Measurements from ENCODE around the gene FUOM. TPM values are rescaled to one million over a fixed set of nuclear protein-coding genes. Genes with fewer than 3 reads are reported as not detected.

The FUOM gene
- total and polyA plus RNA-seq, 7 experiments from 2014 or later = 11.2 to 24.6 (median 20.5) TPM

GRCh38 chr10:133394801-133395221 is 37.0 kb upstream of the FUOM start:
- Histone ChIP-seq H3K27me3 (ENCODE audit: control insufficient read depth in 2 of 2, insufficient read depth in 2 of 2, low read length in 2 of 2) (no peaks in the 10 kb centered on the region), H3K9me3 (ENCODE audit: control insufficient read depth in 2 of 3, low read length in 3 of 3) (no peaks in the 10 kb centered on the region), H3K27ac (ENCODE audit: low read depth, low read length) (peak overlapping the region; percentile 81), H3K36me3 (ENCODE audit: control insufficient read depth in 2 of 3, insufficient read depth in 3 of 3, low read length in 3 of 3) (peaks cover 0 to 38% (median 0%) of the 10 kb centered on the region in 3 experiments), H3K4me1 (ENCODE audit: control insufficient read depth in 2 of 2, insufficient read depth in 2 of 2, low read length in 2 of 2) (peaks cover 26 to 28% of the 10 kb centered on the region in 2 donors), H3K4me3 (ENCODE audit: low read length) (peak overlapping the region; percentile 72)
- H3K27me3 Mint-ChIP-seq = peaks cover 0 to 2% (median 0%) of the 10 kb centered on the region in 5 donors
- ChIA-PET POLR2A (interaction anchor here (0.5 to 1.4 kb wide), 2 partner anchors 9 to 17 kb away, joined by 3 read pairs; no protein-coding TSS in a partner anchor), CTCF (no interaction called here)
- peak overlapping the region; percentile 89 to 98 (median 92) for H3K4me3 Mint-ChIP-seq
- ATAC-seq = no peak
- H3K36me3 Mint-ChIP-seq = peaks cover 0 to 14% (median 4%) of the 10 kb centered on the region in 5 donors
- DNase-seq = no peak
- intact Hi-C loops (cut with micrococcal nuclease) = loop anchor here (1.0 to 5.0 kb wide), 14 partner anchors 16 to 1063 kb away; partner anchors contain the start of genes ECHS1 (in 2 of the 2), FUOM (in 2 of the 2), CALY (in 1 of the 2) and INPP5A (in 1 of the 2)
- H3K27ac Mint-ChIP-seq = peak overlapping the region; percentile 71 to 96 (median 89)
- H3K4me1 Mint-ChIP-seq = peaks cover 16 to 46% (median 34%) of the 10 kb centered on the region in 7 donors
- H3K9me3 Mint-ChIP-seq = no peaks in the 10 kb centered on the region

GRCh38 chr10:133394064-133394663 is 36.3 kb upstream of the FUOM start, which contains the start of gene MTG1:
MTG1 (plus strand) TSS chr10:133394157; CDS start chr10:133394221, 64 bp downstream.
- Mint-ChIP-seq H3K4me3 (peak within 1 kb of the TSS; percentile 89 to 98 (median 92)), H3K36me3 (peaks cover 0 to 14% (median 4%) of the 10 kb centered on the region in 5 donors), H3K27ac (peak within 1 kb of the TSS; percentile 71 to 96 (median 89)), H3K9me3 (no peaks in the 10 kb centered on the region), H3K4me1 (peaks cover 19 to 49% (median 39%) of the 10 kb centered on the region in 7 donors), H3K27me3 (peaks cover 0 to 2% (median 0%) of the 10 kb centered on the region in 5 donors)
- intact Hi-C loops (cut with micrococcal nuclease) = loop anchor here (1.0 to 5.0 kb wide), 14 partner anchors 15 to 1062 kb away; partner anchors contain the start of genes ECHS1 (in 2 of the 2), FUOM (in 2 of the 2), CALY (in 1 of the 2) and INPP5A (in 1 of the 2)
- Histone ChIP-seq H3K36me3 (ENCODE audit: control insufficient read depth in 2 of 3, insufficient read depth in 3 of 3, low read length in 3 of 3) (peaks cover 0 to 32% (median 0%) of the 10 kb centered on the region in 3 experiments), H3K9me3 (ENCODE audit: control insufficient read depth in 2 of 3, low read length in 3 of 3) (no peaks in the 10 kb centered on the region), H3K4me1 (ENCODE audit: control insufficient read depth in 2 of 2, insufficient read depth in 2 of 2, low read length in 2 of 2) (peaks cover 32 to 33% of the 10 kb centered on the region in 2 donors), H3K27ac (ENCODE audit: low read depth, low read length) (peak within 1 kb of the TSS; percentile 81), H3K27me3 (ENCODE audit: control insufficient read depth in 2 of 2, insufficient read depth in 2 of 2, low read length in 2 of 2) (no peaks in the 10 kb centered on the region), H3K4me3 (ENCODE audit: low read length) (peak within 1 kb of the TSS; percentile 72)
- ChIA-PET POLR2A (interaction anchor here (0.5 to 1.4 kb wide), 3 partner anchors 10 to 115 kb away, joined by 3 read pairs; no protein-coding TSS in a partner anchor), CTCF (no interaction called here)
- DNase-seq (peak; percentile 84 to 99 (median 91)), ATAC-seq (peak; percentile 94)

DNA sequence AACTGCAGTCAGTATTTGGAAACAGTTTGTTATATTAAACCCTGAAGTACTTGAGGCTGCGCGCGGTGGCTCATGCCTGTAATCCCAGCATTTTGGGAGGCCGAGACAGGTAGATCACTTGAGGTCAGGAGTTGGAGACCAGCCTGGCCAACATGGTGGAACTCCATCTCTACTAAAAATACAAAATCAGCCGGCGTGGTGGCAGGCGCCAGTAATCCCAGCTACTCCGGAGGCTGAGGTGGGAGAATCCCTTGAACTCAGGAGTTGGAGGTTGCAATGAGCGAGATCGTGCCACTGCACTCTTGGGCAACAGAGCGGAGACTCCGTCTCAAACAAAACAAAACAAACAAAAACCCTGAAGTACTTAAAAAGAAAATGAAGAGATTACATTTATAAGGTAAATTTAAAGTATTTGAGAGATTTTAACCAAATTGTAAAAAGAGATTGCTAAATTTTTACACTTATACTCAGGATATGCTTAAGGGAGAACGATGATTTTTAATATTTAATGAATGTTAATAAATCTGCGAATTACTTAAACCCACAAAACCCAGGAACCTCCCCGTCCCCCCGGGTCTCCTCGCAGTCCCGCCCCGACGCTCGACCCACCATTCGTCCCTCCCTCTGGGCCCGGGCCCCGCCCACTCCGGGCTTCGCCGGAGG is 35.7 kb upstream of the FUOM start:
- ATAC-seq = no peak
- H3K4me3 Mint-ChIP-seq = peak overlapping the region; percentile 83 to 98 (median 92)
- Histone ChIP-seq H3K36me3 (ENCODE audit: control insufficient read depth in 2 of 3, insufficient read depth in 3 of 3, low read length in 3 of 3) (peaks cover 0 to 26% (median 0%) of the 10 kb centered on the region in 3 experiments), H3K4me1 (ENCODE audit: control insufficient read depth in 2 of 2, insufficient read depth in 2 of 2, low read length in 2 of 2) (peaks cover 36 to 37% of the 10 kb centered on the region in 2 donors), H3K9me3 (ENCODE audit: control insufficient read depth in 2 of 3, low read length in 3 of 3) (no peaks in the 10 kb centered on the region), H3K27me3 (ENCODE audit: control insufficient read depth in 2 of 2, insufficient read depth in 2 of 2, low read length in 2 of 2) (no peaks in the 10 kb centered on the region), H3K4me3 (ENCODE audit: low read length) (peak overlapping the region; percentile 72), H3K27ac (ENCODE audit: low read depth, low read length) (peak overlapping the region; percentile 81)
- DNase-seq = peak in 1 of 9 donors; percentile 5
- H3K36me3 Mint-ChIP-seq = peaks cover 0 to 13% (median 4%) of the 10 kb centered on the region in 5 donors
- peaks cover 25 to 54% (median 45%) of the 10 kb centered on the region in 7 donors for H3K4me1 Mint-ChIP-seq
- peak overlapping the region; percentile 10 to 96 (median 60) for H3K27ac Mint-ChIP-seq
- H3K27me3 Mint-ChIP-seq = peaks cover 0 to 2% (median 0%) of the 10 kb centered on the region in 5 donors
- no peaks in the 10 kb centered on the region for H3K9me3 Mint-ChIP-seq
- intact Hi-C loops (cut with micrococcal nuclease) = loop anchor here (1.0 to 5.0 kb wide), 14 partner anchors 14 to 1061 kb away; partner anchors contain the start of genes ECHS1 (in 2 of the 2), FUOM (in 2 of the 2), CALY (in 1 of the 2) and INPP5A (in 1 of the 2)
- CTCF ChIA-PET = no interaction called here
- POLR2A ChIA-PET = interaction anchor here (0.6 to 1.3 kb wide), 2 partner anchors 15 to 116 kb away, joined by 3 to 4 read pairs; partner anchors contain the start of gene PAOX

DNA sequence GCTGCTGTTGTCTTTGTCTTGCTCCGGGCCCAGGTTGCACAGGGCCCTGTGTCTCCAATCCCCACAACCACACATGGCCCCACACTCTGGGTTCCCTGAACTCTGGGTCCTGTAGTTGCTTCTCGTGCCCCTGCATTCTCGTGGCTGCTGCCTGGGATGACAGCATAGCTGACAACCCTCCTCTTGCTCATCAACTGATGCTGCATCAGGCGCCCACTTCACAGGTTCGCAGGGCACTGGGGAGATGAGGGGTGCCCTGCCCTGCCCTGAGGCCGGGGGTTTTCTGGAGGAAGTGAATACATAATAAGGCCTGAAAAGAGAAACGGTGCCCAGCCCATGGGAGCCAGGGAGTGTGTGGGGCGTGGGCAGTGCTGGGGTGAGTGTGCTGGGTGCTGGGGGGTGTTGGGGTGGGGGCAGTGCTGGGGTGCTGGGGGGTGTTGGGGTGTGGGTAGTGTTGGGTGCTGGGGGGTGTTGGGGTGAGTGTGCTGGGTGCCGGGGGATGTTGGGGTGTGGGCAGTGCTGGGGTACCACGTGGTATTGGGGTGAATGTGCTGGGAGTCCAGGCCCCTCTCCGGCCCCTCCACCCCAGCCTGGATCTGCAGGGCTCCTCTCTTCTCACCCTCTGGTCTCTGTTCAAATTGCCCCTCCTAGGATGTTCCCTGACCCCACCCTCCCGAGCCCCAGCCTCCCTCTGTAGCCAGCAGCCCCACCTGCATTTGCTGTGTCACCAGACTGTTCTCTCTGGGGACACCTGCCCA is 34.1 kb upstream of the FUOM start:
- H3K27me3 Mint-ChIP-seq = peaks cover 0 to 2% (median 0%) of the 10 kb centered on the region in 5 donors
- peak overlapping the region in 7 of 9 donors; percentile 30 to 95 (median 72) for H3K27ac Mint-ChIP-seq
- H3K4me1 ChIP-seq (ENCODE audit: control insufficient read depth in 2 of 2, insufficient read depth in 2 of 2, low read length in 2 of 2) = peaks cover 41 to 43% of the 10 kb centered on the region in 2 donors

GRCh38 chr10:133391249-133391635 is 33.4 kb upstream of the FUOM start:
- Mint-ChIP-seq H3K27ac (peak overlapping the region in 7 of 9 donors; percentile 32 to 95 (median 90)), H3K36me3 (peaks cover 0 to 4% (median 0%) of the 10 kb centered on the region in 5 donors), H3K9me3 (no peaks in the 10 kb centered on the region), H3K4me1 (peaks cover 14 to 53% (median 41%) of the 10 kb centered on the region in 7 donors), H3K4me3 (peak overlapping the region in 5 of 10 donors; percentile 12 to 73 (median 30)), H3K27me3 (peaks cover 0 to 2% (median 0%) of the 10 kb centered on the region in 5 donors)
- intact Hi-C loops (cut with micrococcal nuclease) = loop anchor here (5.0 kb wide), 5 partner anchors 34 to 1059 kb away; partner anchors contain the start of genes FUOM (in 1 of the 2), INPP5A (in 1 of the 2) and LRRC27 (in 1 of the 2)
- no peak for ATAC-seq
- Histone ChIP-seq H3K36me3 (ENCODE audit: control insufficient read depth in 2 of 3, insufficient read depth in 3 of 3, low read length in 3 of 3) (peaks cover 0 to 9% (median 0%) of the 10 kb centered on the region in 3 experiments), H3K9me3 (ENCODE audit: control insufficient read depth in 2 of 3, low read length in 3 of 3) (no peaks in the 10 kb centered on the region), H3K27me3 (ENCODE audit: control insufficient read depth in 2 of 2, insufficient read depth in 2 of 2, low read length in 2 of 2) (no peaks in the 10 kb centered on the region), H3K4me3 (ENCODE audit: low read length) (no peak overlapping the region), H3K27ac (ENCODE audit: low read depth, low read length) (peak overlapping the region; percentile 3), H3K4me1 (ENCODE audit: control insufficient read depth in 2 of 2, insufficient read depth in 2 of 2, low read length in 2 of 2) (peaks cover 41 to 43% of the 10 kb centered on the region in 2 donors)
- ChIA-PET POLR2A (interaction anchor here (0.6 to 4.8 kb wide), 7 partner anchors 12 to 84 kb away, joined by 3 to 47 read pairs (median 4); partner anchors contain the start of genes ECHS1, FUOM and PAOX), CTCF (interaction anchor here (3.5 kb wide), 1 partner anchor 62 kb away, joined by 17 read pairs; no protein-coding TSS in a partner anchor)
- DNase-seq = no peak

More for the DNA sequence above, 34.1 kb upstream of the FUOM start:
- Mint-ChIP-seq H3K36me3 (peaks cover 0 to 6% (median 0%) of the 10 kb centered on the region in 5 donors), H3K4me1 (peaks cover 16 to 53% (median 43%) of the 10 kb centered on the region in 7 donors), H3K9me3 (no peaks in the 10 kb centered on the region), H3K4me3 (peak overlapping the region in 2 of 10 donors; percentile 30 to 93)
- ChIA-PET POLR2A (interaction anchor here (0.6 to 4.8 kb wide), 5 partner anchors 13 to 57 kb away, joined by 3 to 47 read pairs (median 4); partner anchors contain the start of genes ECHS1 and PAOX), CTCF (no interaction called here)
- no peak overlapping the region for H3K27ac ChIP-seq (ENCODE audit: low read depth, low read length)
- H3K4me3 ChIP-seq (ENCODE audit: low read length) = no peak overlapping the region
- intact Hi-C loops (cut with micrococcal nuclease) = loop anchor here (5.0 kb wide), 5 partner anchors 35 to 1060 kb away; partner anchors contain the start of genes FUOM (in 1 of the 2), INPP5A (in 1 of the 2) and LRRC27 (in 1 of the 2)
- H3K9me3 ChIP-seq (ENCODE audit: control insufficient read depth in 2 of 3, low read length in 3 of 3) = no peaks in the 10 kb centered on the region
- ATAC-seq (no peak), DNase-seq (no peak)
- H3K36me3 ChIP-seq (ENCODE audit: control insufficient read depth in 2 of 3, insufficient read depth in 3 of 3, low read length in 3 of 3) = peaks cover 0 to 15% (median 0%) of the 10 kb centered on the region in 3 experiments
- no peaks in the 10 kb centered on the region for H3K27me3 ChIP-seq (ENCODE audit: control insufficient read depth in 2 of 2, insufficient read depth in 2 of 2, low read length in 2 of 2)

Data from naive thymus-derived CD4-positive, alpha-beta T cell (primary cell).